HEK293 (cell line): ENCODE results near the gene BMP4.

Experiments used
- CTCF ChIA-PET: fragments of 350-600 bp; formaldehyde crosslinking; extraction: SDS; loops from one replicate; lab custom pipeline; 2021; ENCODE audit warnings: antibody characterized with exemption; lab: Yijun Ruan, JAX
- POLR2A ChIA-PET: fragments of 300-600 bp; formaldehyde crosslinking; extraction: SDS; loops from one replicate; lab custom pipeline; 2020; ENCODE audit warnings: antibody characterized with exemption, inconsistent platforms; lab: Yijun Ruan, JAX
- H3K27ac ChIP-seq: fragments of 200-500 bp; sonication (Bioruptor generic); 2 replicates; pipeline ENCODE4 v1.5.1; 2014; ENCODE audit warnings: low read depth, low read length, control low read depth, inconsistent platforms; ENCODE audit errors: extremely low read depth
- H3K36me3 ChIP-seq, 2 experiments: fragments of 200-500 bp in 1 of 2; sonication (Bioruptor generic) in 1 of 2; 1 replicate in 1 of 2; 2 replicates in 1 of 2; pipeline ENCODE4 v1.5.1; 2014 to 2017; ENCODE audit warnings: inconsistent platforms in 2 of 2, low read length in 2 of 2; ENCODE audit not compliant: control insufficient read depth in 2 of 2, insufficient read depth in 1 of 2
- H3K4me1 ChIP-seq: fragments of 200-500 bp; sonication (Bioruptor generic); 2 replicates; pipeline ENCODE4 v1.5.1; 2014; ENCODE audit warnings: mild to moderate bottlenecking, low read length, inconsistent platforms; ENCODE audit not compliant: control insufficient read depth, insufficient read depth
- H3K4me3 ChIP-seq: 2 replicates; pipeline ENCODE4 v1.5.1; 2011; ENCODE audit warnings: low read depth, mild to moderate bottlenecking, control low read depth, low read length, moderate library complexity
- H3K9me3 ChIP-seq: fragments of 200-500 bp; sonication (Bioruptor generic); 2 replicates; pipeline ENCODE4 v1.5.1; 2014; ENCODE audit warnings: low read depth, low read length, inconsistent platforms; ENCODE audit not compliant: control insufficient read depth, insufficient read depth
- ATF2 ChIP-seq: fragments of 450-650 bp; formaldehyde crosslinking; IDR thresholded peaks from 2 replicates; pipeline ENCODE4 v1.5.1; 2016; ENCODE audit warnings: missing biosample characterization, missing genetic modification characterization, low read depth
- EGR2 ChIP-seq: fragments of 450-650 bp; formaldehyde crosslinking; IDR thresholded peaks from 2 replicates; pipeline ENCODE4 v1.5.1; 2016; ENCODE audit warnings: low read depth, missing biosample characterization, missing genetic modification characterization
- HIC1 ChIP-seq: fragments of 450-650 bp; formaldehyde crosslinking; IDR thresholded peaks from 2 replicates; pipeline ENCODE4 v1.5.1; 2016; ENCODE audit warnings: missing biosample characterization, missing genetic modification characterization
- INSM2 ChIP-seq: fragments of 450-650 bp; formaldehyde crosslinking; IDR thresholded peaks from 2 replicates; pipeline ENCODE4 v1.5.1; 2016; ENCODE audit warnings: missing biosample characterization, missing genetic modification characterization
- KLF1 ChIP-seq: fragments of 450-650 bp; formaldehyde crosslinking; IDR thresholded peaks from 2 replicates; pipeline ENCODE4 v1.5.1; 2016; ENCODE audit warnings: missing biosample characterization, missing genetic modification characterization
- SCRT2 ChIP-seq: fragments of 450-650 bp; formaldehyde crosslinking; IDR thresholded peaks from 2 replicates; pipeline ENCODE4 v1.5.1; 2016; ENCODE audit warnings: missing biosample characterization, missing genetic modification characterization
- SP7 ChIP-seq: fragments of 450-650 bp; formaldehyde crosslinking; IDR thresholded peaks from 2 replicates; pipeline ENCODE4 v1.5.1; 2016; ENCODE audit warnings: missing biosample characterization, missing genetic modification characterization
- YY1 ChIP-seq: fragments of 450-650 bp; formaldehyde crosslinking; IDR thresholded peaks from 2 replicates; pipeline ENCODE4 v1.5.1; 2018; ENCODE audit warnings: missing biosample characterization, missing genetic modification characterization
- ZBTB49 ChIP-seq: fragments of 450-650 bp; formaldehyde crosslinking; IDR thresholded peaks from 2 replicates; pipeline ENCODE4 v1.5.1; 2016; ENCODE audit warnings: missing biosample characterization, missing genetic modification characterization, low read depth
- ZNF214 ChIP-seq: fragments of 450-650 bp; formaldehyde crosslinking; IDR thresholded peaks from 2 replicates; pipeline ENCODE4 v1.5.1; 2017; ENCODE audit warnings: missing biosample characterization, mild to moderate bottlenecking, missing genetic modification characterization, borderline replicate concordance
- ZNF248 ChIP-seq: fragments of 450-650 bp; formaldehyde crosslinking; IDR thresholded peaks from 2 replicates; pipeline ENCODE4 v1.5.1; 2017; ENCODE audit warnings: missing biosample characterization, missing genetic modification characterization
- ZNF266 ChIP-seq: fragments of 450-650 bp; formaldehyde crosslinking; IDR thresholded peaks from 2 replicates; pipeline ENCODE4 v1.5.1; 2016; ENCODE audit warnings: missing biosample characterization, missing genetic modification characterization, low read depth
- ZNF37A ChIP-seq: fragments of 450-650 bp; IDR thresholded peaks from 2 replicates; pipeline ENCODE4 v1.5.1; 2018; ENCODE audit warnings: missing biosample characterization, missing genetic modification characterization
- ZNF501 ChIP-seq: fragments of 450-650 bp; formaldehyde crosslinking; IDR thresholded peaks from 2 replicates; pipeline ENCODE4 v1.5.1; 2016; ENCODE audit warnings: missing biosample characterization, missing genetic modification characterization
- ZNF510 ChIP-seq: fragments of 450-650 bp; formaldehyde crosslinking; IDR thresholded peaks from 2 replicates; pipeline ENCODE4 v1.5.1; 2018; ENCODE audit warnings: mild to moderate bottlenecking, missing genetic modification characterization, missing biosample characterization; ENCODE audit not compliant: insufficient replicate concordance
- ZNF561 ChIP-seq: fragments of 450-650 bp; IDR thresholded peaks from 2 replicates; pipeline ENCODE4 v1.5.1; 2018; ENCODE audit warnings: missing biosample characterization, missing genetic modification characterization, borderline replicate concordance
- ZNF660 ChIP-seq: fragments of 450-650 bp; IDR thresholded peaks from 2 replicates; pipeline ENCODE4 v1.5.1; 2018; ENCODE audit warnings: missing biosample characterization, mild to moderate bottlenecking, missing genetic modification characterization
- ZNF792 ChIP-seq: fragments of 450-650 bp; formaldehyde crosslinking; IDR thresholded peaks from 2 replicates; pipeline ENCODE4 v1.5.1; 2016; ENCODE audit warnings: missing biosample characterization, missing genetic modification characterization
- ZSCAN16 ChIP-seq: fragments of 450-650 bp; formaldehyde crosslinking; IDR thresholded peaks from 2 replicates; pipeline ENCODE4 v1.5.1; 2016; ENCODE audit warnings: missing biosample characterization, missing genetic modification characterization

The BMP4 gene

GRCh38 chr14:53964249-53964648, 7.6 kb upstream of the BMP4 start:
- TF ChIP-seq ZBTB49 (tag by site-specific recombination) (no peak), ZNF214 (tag by site-specific recombination) (no peak), EGR2 (no peak), ZNF248 (tag by site-specific recombination) (no peak), SCRT2 (tag by site-specific recombination) (no peak), ZNF266 (tag by site-specific recombination) (no peak)
- ChIA-PET CTCF (no interaction called here), POLR2A (no interaction called here)
- Histone ChIP-seq H3K4me1 (no peaks in the 10 kb centered on the region), H3K27ac (no peak overlapping the region), H3K4me3 (no peak overlapping the region), H3K9me3 (no peaks in the 10 kb centered on the region), H3K36me3 (no peaks in the 10 kb centered on the region)

GRCh38 chr14:53963320-53964227, 6.9 kb upstream of the BMP4 start:
- Histone ChIP-seq H3K4me3 (no peak overlapping the region), H3K27ac (no peak overlapping the region), H3K4me1 (no peaks in the 10 kb centered on the region), H3K9me3 (no peaks in the 10 kb centered on the region), H3K36me3 (no peaks in the 10 kb centered on the region)
- ChIA-PET CTCF (no interaction called here), POLR2A (no interaction called here)
- TF ChIP-seq ZNF792 (tag by site-specific recombination) (no peak), YY1 (no peak), ZNF561 (no peak), ZNF660 (tag by site-specific recombination) (no peak), ZSCAN16 (tag by site-specific recombination) (no peak), INSM2 (tag by site-specific recombination) (no peak), KLF1 (tag by site-specific recombination) (no peak), ZNF510 (tag by site-specific recombination) (no peak), HIC1 (tag by site-specific recombination) (no peak), ATF2 (tag by site-specific recombination) (no peak), SP7 (tag by site-specific recombination) (no peak), ZNF37A (tag by site-specific recombination) (no peak), SCRT2 (tag by site-specific recombination) (no peak), ZNF501 (tag by site-specific recombination) (no peak)
